GM19238 (cell line): ENCODE measurements around the gene ECD.

Experiments used
- DNase-seq: peaks from one replicate; pipeline ENCODE4 v3.0.0; 2011; ENCODE audit warnings: low spot score; ENCODE audit not compliant: insufficient read length

ECD gene

GRCh38 chr10:73167783-73168464, at the start of gene ECD, which contains the start of gene FAM149B1:
Gene ECD (minus strand): TSS chr10:73168008. CDS start chr10:73163937, 4,071 bp downstream.
Gene FAM149B1 (plus strand): TSS chr10:73168119. CDS start chr10:73168340, 221 bp downstream.
- DNase-seq: peak; percentile 84

- no peak for DNase-seq
Observed at GRCh38 chr10:73215749-73216148, 47.9 kb upstream of the ECD start.

DNA sequence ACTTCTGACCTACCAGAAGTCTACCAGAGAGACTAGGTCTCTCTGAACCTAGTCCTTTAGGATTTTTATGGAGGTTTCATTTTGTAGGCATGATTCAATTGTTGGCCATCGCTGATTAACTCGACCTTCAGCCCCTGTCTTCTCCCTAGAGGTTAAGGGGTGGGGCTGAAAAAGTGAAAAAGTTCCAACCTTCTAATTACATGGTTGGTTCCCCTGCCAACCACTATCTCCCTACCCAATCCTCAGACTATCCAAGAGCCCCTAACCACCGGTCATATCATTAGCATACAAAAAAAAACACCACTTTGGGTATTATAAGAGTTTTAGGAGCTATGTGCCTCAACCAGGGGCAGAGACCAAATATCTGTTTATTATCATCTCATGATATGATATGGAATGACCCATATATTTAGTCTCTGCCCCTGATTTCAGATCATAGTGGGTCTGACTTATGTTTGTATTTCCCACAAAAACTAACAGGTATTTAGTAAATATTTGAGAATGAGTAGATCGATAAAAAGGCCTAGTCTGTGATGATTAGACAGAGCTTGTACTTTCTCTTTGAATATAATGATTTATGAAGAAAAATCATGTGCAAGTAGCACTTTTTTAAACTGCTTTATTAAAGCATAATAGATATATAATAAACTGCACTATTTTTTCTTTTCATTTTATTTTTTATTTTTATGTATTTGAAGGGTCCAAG, 43.5 kb upstream of the ECD start:
- no peak for DNase-seq

DNA sequence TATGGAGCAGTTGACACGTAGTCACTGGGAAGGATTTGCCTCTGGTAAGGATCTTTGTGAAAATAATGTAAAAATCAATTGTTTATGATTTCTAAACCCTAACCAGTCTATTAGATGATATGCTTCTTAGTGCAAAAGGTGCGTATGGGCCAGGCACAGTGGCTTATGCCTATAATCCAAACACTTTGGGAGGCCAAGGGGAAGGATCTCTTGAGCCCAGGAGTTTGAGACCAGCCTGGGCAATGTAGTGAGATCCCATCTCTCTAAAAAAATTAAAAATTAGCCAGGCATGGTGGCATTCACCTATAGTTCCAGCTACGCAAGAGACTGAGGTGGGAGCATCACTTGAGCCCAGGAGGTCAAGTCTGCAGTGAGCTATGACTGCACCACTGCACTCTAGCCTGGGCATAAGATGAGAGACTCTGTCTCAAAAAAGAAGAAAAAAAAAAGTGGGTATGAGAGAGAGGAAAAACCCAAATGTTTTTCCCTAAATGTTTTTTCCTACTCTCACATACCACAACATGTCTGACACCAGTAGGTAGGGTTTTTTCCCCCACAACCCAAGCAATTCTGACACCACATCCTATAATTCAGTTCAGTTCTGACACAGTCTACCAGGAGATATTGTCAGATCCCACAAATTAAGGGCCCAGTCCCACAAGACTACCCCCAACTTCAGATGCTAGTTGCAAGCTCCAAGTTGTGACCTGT, 42.7 kb upstream of the ECD start:
- no peak for DNase-seq

DNA sequence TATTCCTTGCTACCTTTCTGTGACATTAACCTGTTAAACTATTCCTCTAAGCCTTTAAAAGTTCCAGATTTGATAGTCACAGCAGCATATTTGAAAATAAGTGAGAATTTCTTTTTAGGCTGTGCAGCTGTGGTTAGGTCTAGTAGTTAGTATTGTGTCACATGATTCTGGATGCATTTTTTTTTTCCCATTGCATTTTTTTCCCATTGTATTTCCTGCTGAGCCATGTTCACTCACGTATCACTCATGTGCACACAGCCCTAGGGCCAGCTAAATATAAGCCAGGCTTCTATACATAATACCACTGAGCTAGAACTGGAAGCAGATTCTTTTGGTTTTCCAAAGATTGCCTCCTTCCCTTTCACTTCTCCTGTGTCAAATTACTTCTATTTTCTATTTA, 41.9 kb upstream of the ECD start:
- no peak for DNase-seq

- DNase-seq: no peak
Observed at GRCh38 chr10:73207883-73208282, 40.1 kb upstream of the ECD start.

DNA sequence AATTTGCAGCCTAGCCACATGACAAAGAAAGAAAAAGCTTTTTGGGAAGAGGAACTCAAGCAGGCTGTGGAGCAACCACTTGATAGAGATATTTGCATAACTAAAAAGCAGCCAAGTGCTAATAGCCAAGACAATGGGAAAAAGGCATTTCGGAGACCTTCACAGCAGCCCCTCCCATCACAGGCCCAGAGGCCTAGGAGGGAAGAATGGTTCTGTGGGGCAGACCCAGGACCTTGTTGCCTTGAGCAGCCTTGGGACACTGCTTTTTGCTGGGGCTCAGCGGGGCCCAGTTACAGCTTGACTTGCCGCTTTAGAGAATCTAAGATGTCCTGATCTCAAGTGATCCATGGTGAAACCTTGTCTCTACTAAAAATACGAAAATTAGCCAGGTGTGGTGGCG, 38.6 kb upstream of the ECD start:
- DNase-seq: no peak

DNA sequence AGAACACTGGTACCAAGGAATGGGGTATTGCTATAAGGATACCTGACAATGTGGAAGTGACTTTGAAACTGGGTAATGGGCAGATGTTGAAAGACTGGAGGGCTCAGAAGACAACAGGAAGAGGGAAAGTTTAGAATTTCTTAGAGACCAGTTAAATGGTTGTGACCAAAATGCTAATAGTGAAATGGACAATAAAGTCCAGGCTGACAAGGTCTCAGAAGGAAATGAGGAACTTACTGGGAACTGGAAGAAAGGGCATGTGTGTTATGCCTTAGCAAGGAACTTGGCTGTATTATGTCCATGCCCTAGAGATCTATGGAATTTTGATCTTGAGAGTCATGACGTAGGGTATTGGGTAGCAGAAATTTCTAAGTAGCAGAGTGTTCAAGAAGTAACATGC, 38.1 kb upstream of the ECD start:
- no peak for DNase-seq

DNA sequence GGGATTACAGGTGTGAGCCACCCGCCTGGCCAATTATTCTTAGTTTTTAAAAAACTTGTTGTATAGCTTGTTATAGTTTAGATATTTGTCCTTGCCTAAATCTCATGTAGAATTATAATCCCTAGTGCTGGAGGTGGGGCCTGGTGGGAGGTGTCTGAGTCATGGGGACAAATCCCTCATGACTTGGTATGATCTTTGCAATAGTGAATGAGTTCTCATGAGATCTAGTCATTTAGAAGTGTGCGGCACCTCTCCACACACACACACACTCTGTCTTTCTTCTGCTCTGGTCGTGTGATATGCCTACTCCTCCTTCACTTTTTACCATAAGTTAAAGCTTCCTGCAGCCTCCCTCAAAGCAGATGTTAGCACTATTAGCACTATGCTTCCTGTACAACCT, 37.3 kb upstream of the ECD start:
- DNase-seq: no peak

DNA sequence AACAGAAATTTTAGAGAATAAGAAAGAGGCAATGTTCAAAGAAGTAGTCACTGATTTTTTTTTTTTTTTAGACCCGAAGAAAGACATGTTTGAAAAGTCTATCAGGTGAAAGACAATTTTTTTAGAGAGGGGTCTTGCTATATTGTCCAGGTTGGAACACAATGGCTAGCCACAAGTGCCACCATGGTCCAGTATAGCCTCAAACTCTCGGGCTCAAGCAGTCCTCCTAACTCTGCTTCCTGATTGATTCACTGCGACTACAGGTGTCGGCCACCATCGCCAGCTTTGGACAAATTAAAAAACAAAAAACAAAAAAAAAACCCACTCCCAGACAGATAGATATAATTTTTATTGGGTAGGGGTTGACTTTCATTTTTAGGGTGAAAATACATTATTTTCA, 22.4 kb upstream of the ECD start:
- DNase-seq: no peak

- no peak for DNase-seq
Observed at GRCh38 chr10:73186266-73186665, 18.5 kb upstream of the ECD start.

DNA sequence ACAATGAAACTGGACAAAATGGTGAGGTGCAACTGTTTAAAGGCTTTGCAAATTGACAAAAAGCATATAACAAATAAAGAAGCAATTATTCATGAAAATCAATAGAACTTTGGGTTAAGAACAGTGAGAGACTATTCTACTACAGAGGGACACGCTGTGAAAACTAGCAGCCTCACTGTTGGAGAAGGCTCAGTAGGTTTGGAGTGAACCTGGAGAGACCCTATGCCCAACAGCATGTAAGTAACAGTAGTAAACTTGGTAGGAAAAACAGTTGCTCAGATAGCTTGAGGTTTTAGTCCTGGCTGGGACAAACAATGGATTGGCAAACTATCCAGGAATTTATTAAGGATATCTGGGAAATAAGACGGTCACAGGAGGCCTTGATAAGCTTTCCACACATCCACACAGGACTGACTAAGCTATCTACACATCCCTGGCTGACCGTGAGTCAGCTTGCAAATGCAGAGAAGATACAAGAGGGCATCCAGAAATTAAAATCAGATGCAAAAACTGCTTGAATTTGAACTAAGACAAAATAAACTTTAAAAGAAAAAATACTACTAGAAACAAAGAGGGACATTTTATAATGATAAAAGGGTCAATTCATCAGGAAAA, 16.0 kb upstream of the ECD start:
- no peak for DNase-seq

DNA sequence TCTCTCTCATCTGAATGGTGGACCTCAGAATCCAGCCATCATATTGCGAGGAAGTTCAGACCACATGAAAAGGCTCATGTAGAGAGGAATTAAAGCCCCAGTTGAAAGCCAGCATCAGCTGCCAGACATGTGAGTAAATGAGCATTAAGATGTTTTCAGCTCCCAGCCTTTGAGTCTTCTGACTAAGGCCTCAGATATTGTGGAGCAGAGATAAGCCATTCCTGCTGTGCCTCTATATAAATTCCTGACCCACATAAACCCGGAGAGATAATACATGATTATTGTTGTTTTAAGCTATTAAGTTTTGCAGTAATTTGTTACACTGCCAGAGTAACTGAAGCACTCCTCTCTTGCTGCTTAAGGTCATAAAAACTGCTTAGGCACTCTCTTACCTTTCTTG, 14.8 kb upstream of the ECD start:
- DNase-seq: no peak

DNA sequence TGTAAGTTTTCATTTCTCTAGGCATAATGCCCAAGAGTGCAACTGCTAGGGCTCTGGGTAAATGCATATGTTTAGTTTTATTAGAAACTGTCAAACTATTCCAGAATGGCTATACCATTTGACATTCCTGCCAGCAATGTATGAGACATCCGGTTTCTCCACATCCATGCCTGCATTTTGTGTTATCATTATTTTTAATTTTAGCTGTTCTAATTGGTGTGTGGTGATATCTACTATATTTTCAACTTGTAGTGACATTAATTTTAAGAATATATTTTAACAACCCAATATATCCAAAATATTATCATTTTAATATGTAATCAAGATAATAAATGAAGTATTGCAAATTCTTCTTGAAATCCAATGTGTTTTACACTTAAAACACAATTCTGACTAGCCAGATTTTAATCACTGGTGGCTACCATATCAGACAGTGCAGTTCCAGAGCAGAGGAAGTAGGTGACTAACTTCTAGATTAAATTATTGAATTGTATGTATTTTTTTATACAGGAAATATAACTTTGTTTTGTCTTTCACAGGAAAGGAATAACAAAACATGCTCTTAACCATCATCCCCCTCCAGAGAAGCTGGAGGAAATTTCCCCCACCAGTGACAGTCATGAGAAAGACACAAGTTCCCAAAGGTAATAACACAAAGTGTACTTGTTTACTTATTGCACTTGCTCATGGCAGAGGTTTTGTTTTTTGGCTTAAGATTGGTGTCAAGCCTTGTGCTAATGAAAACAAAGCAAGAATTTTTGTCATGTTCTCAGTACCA, 6.5 kb upstream of the ECD start:
- no peak for DNase-seq

- DNase-seq: no peak
Observed at GRCh38 chr10:73172867-73173266, 5.1 kb upstream of the ECD start.

DNA sequence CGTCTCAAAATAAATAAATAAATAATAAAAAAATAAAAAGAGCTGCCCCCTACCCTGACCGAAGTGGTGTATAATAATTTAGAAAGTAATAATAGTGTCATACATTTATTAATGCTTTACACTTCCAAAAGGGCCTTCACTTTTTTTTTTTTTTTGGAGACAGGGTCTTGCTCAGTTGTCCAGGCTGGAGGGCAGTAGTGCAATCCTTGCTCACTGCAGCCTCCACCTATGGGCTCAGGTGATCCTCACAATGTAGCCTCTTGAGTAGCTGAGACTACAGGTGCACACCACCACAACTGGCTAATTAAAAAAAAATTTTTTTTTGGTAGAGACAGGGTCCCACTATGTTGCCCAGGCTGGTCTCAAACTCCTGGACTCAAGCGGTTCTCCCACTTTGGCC, 1.5 kb upstream of the ECD start:
- DNase-seq: no peak

- DNase-seq: peak; percentile 7
Observed at GRCh38 chr10:73168465-73168803, 626 bp upstream of the ECD start.

- peak; percentile 10 for DNase-seq
Observed at GRCh38 chr10:73167458-73167782, 388 bp downstream of the ECD start.

DNA sequence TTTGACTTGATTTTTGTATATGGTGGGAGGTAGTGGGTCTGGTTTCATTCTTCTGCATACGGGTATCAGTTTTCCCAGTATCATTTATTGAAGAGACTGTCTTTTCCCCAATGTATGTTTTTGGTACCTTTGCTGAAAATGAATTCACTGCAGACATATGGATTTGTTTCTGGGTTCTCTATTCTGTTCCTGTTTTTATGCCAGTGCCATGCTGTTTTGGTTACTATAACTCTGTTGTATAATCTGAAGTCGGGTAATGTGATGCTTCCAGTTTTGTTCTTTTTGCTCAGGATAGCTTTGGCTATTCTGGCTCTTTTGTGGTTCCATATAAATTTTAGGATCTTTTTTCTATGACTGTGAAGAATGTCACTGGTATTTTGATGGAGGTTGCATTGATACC, 836 bp downstream of the ECD start:
- no peak for DNase-seq

DNA sequence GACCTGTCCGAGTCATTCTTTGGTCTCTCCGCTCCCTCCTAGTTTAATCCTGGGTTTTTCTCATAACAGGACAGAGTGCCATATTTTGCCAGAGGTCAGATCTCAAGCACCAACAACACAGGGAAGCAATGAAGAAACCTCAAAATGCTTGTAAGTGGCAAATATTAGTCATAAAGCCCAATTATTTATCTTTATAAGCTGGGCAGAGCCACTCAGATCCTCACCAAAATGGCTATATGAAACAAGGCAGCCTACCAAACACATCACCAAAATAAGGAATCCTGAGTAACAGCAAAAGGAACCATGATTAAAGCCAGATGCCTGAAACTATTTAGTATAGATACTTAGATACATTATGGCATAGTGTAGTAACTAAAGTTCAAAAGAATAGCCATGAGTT, 4.7 kb downstream of the ECD start:
- no peak for DNase-seq

DNA sequence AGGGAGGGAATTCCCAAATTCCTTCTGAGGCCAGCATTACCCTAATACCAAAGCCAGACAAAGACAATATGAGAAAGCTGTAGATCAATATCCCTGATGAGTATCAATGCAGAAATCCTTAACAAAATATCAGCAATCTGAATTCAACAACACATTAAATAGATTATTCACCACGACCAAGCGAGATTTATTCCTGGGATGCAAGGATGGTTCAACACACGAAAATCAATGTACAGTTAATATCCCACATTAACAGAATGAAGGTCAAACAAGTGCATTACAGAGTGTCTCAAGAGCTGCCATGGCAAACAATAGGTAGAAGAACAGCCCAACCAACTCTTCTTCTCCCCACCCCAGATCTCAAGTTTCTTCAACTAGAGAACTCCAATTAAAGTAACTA, 6.1 kb downstream of the ECD start:
- DNase-seq: no peak

GRCh38 chr10:73161079-73161478, 6.7 kb downstream of the ECD start:
- DNase-seq: no peak
